ENCODE data around the gene PTPRN2.

The PTPRN2 gene

DNA sequence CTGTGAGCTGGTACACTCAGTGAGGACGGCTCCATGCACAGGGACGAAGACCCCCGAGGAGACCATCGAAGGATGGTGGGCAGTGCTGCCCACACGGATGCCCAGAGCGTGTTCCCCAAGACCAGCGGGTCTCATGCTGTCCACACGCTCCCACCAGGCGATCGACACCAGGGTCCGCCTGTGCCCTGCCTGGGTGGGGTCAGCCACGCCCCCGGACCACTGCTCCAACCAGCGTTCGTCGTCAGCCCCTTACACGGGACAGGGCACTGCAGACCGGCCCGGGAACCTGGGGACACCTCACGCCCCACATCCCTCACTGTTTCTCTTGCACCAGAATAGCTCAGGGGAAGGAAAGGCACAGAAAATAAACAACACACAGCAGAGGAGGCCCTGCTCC, 1027.4 kb downstream of the PTPRN2 start:
- no peak overlapping the region for H3K9ac ChIP-seq (ENCODE audit: low read length)
- no peaks in the 10 kb centered on the region for H3K9me3 ChIP-seq (ENCODE audit: control insufficient read depth, low read length)
- no peaks in the 10 kb centered on the region for H3K27me3 ChIP-seq (ENCODE audit: control insufficient read depth, insufficient read depth, low read length)
- H3K4me1 ChIP-seq (ENCODE audit: control insufficient read depth, insufficient read depth, low read length), result peaks cover 9% of the 10 kb centered on the region
- no peak overlapping the region for H3K4me3 ChIP-seq (ENCODE audit: low read length)
- no peaks in the 10 kb centered on the region for H3K36me3 ChIP-seq (ENCODE audit: control insufficient read depth, insufficient read depth, low read length)

DNA sequence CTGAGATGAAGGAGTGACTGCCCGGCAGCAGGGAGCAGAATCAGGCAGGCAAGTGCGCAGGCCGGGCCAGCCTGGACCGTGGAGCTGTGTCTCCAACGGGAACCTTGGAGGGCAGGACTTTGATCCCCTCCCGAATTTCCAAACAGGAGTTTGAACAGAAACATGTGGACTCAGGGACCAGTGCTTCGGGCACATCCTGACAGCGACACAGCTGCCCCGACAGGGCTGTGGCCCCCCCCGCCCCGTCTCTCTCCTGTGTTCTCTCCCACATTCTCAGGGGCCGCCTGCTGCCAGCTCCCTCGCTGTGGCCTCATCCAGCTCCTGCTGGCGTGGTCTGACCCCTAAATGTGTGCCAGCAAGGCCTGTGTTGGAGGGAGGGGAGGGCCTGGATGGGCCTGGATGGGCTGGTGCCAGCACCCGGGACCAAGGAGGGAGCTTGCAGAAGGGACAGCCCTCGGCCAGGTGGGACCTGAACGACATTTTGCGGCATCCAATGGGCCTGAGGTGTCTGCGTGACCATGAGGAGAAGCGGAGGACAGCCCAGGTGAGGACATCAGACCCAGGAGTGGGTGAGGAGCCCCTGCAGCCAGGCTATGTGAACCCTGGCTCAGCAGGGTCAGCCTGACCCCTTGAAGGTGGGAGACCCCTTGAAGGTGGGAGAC, 1027.9 kb downstream of the PTPRN2 start:
- no peaks in the 10 kb centered on the region for H3K9me3 ChIP-seq (ENCODE audit: control insufficient read depth, low read length)
- no peak overlapping the region for H3K4me3 ChIP-seq (ENCODE audit: low read length)
- H3K27me3 ChIP-seq (ENCODE audit: control insufficient read depth, insufficient read depth, low read length), result no peaks in the 10 kb centered on the region
- peaks cover 14% of the 10 kb centered on the region for H3K4me1 ChIP-seq (ENCODE audit: control insufficient read depth, insufficient read depth, low read length)
- H3K9ac ChIP-seq (ENCODE audit: low read length), result no peak overlapping the region
- no peaks in the 10 kb centered on the region for H3K36me3 ChIP-seq (ENCODE audit: control insufficient read depth, insufficient read depth, low read length)

DNA sequence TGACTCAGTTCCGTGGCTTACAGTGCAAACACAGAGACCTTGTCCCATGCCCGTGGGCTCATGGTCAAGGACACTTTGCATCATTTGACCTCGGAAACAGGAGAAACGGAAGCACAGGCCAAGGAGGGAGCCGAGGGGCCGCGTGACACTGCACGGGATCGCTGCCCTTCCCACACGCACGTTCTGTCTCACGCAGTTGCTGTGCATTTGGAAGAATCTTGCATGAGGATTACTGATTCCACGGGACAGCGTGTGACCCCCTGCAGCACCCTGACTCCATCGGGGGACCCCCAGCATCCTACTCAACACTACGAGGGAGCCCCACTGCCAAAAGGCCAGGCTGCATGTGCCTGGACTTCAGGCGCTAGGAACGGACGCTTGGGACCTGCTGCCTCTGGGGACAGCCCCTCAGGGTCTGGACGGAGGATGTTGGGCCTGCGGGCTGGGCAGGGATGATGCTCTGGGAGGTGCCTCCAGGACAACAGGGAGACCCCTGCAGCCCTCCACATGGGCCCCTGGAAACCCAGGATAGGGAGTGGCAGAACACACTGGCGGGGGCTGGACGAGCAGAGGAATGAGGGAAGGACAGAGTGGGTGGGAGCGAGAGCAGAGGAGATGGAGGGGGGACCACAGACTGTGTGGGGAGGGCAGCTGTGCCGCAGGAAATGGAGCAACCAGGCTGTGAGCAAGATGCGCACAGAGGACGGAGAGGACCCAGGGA, 1028.6 kb downstream of the PTPRN2 start:
- Histone ChIP-seq H3K27me3 (ENCODE audit: control insufficient read depth, insufficient read depth, low read length) (no peaks in the 10 kb centered on the region), H3K36me3 (ENCODE audit: control insufficient read depth, insufficient read depth, low read length) (no peaks in the 10 kb centered on the region), H3K9ac (ENCODE audit: low read length) (no peak overlapping the region), H3K4me1 (ENCODE audit: control insufficient read depth, insufficient read depth, low read length) (peaks cover 17% of the 10 kb centered on the region), H3K4me3 (ENCODE audit: low read length) (no peak overlapping the region), H3K9me3 (ENCODE audit: control insufficient read depth, low read length) (no peaks in the 10 kb centered on the region)

DNA sequence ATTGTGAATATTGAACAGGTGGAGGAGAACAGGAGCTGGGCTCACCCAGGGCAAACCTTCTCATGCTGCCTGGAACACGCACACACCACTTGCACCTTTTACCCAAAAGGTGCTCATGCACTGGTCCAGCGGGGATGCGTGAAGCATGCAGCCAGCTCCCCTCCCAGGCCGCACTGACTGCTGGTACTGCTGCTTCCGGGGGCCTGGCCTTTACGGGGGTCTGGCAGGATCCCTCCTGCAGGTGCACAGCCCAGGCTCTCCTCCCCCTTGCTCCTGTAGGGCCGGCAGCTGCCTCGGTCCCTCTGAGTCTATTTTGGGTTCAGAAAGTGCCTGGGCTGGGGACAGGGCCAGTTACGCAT, 1029.1 kb downstream of the PTPRN2 start:
- no peaks in the 10 kb centered on the region for H3K36me3 ChIP-seq (ENCODE audit: control insufficient read depth, insufficient read depth, low read length)
- no peaks in the 10 kb centered on the region for H3K9me3 ChIP-seq (ENCODE audit: control insufficient read depth, low read length)
- peaks cover 20% of the 10 kb centered on the region for H3K4me1 ChIP-seq (ENCODE audit: control insufficient read depth, insufficient read depth, low read length)
- H3K4me3 ChIP-seq (ENCODE audit: low read length), result no peak overlapping the region
- H3K27me3 ChIP-seq (ENCODE audit: control insufficient read depth, insufficient read depth, low read length), result no peaks in the 10 kb centered on the region
- no peak overlapping the region for H3K9ac ChIP-seq (ENCODE audit: low read length)

DNA sequence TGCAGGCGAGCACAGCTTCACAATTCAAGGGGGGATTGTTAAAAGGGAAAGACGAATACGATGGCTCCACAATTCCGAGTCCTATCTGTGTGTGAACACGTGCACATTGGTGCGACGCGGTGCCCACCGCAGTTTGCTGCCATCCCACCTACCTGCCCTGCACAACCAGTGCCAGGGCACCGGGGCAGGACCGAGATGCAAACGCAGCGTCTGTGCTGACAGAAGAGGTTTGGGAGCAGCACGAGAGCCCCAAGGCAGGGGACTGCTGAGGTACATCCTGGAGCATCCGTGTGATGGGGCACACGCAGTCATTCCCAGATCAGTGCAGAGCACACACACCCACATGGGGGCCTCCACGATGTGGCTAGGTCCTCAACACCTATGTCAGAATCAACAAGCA, 1029.6 kb downstream of the PTPRN2 start:
- H3K36me3 ChIP-seq (ENCODE audit: control insufficient read depth, insufficient read depth, low read length), result no peaks in the 10 kb centered on the region
- no peaks in the 10 kb centered on the region for H3K9me3 ChIP-seq (ENCODE audit: control insufficient read depth, low read length)
- H3K27me3 ChIP-seq (ENCODE audit: control insufficient read depth, insufficient read depth, low read length), result no peaks in the 10 kb centered on the region
- peaks cover 22% of the 10 kb centered on the region for H3K4me1 ChIP-seq (ENCODE audit: control insufficient read depth, insufficient read depth, low read length)
- H3K9ac ChIP-seq (ENCODE audit: low read length), result no peak overlapping the region
- H3K4me3 ChIP-seq (ENCODE audit: low read length), result no peak overlapping the region

DNA sequence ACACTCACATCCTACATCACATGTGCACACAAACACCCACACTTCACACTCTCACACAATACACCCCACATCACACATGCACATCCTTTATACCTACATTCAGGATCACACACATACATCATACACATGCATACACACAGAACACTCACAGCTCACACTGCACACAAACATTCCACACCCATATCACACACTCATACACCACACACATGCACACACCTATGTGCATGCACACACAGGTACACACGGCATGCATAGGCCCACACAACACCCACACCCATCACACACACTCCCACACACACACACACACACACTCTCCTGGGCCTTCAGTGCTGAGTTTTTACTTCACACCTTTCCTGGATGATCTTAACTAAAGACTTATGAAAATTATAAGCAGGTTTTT, 1030.4 kb downstream of the PTPRN2 start:
- Histone ChIP-seq H3K9ac (ENCODE audit: low read length) (no peak overlapping the region), H3K36me3 (ENCODE audit: control insufficient read depth, insufficient read depth, low read length) (no peaks in the 10 kb centered on the region), H3K4me3 (ENCODE audit: low read length) (no peak overlapping the region), H3K4me1 (ENCODE audit: control insufficient read depth, insufficient read depth, low read length) (peaks cover 22% of the 10 kb centered on the region), H3K9me3 (ENCODE audit: control insufficient read depth, low read length) (no peaks in the 10 kb centered on the region), H3K27me3 (ENCODE audit: control insufficient read depth, insufficient read depth, low read length) (no peaks in the 10 kb centered on the region)

DNA sequence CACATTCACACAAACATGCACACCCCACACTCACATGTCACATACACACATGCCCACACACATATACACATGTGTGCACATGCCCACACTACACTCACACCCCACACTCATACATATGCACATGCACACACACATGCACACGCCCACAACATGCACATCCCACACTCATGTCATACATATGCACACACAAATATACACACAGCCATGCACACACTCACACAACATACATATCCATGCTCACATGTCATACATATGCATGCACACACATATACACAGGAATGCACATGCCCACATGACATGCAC, 1031.0 kb downstream of the PTPRN2 start:
- H3K4me1 ChIP-seq (ENCODE audit: control insufficient read depth, insufficient read depth, low read length), result peaks cover 22% of the 10 kb centered on the region
- no peaks in the 10 kb centered on the region for H3K9me3 ChIP-seq (ENCODE audit: control insufficient read depth, low read length)
- H3K36me3 ChIP-seq (ENCODE audit: control insufficient read depth, insufficient read depth, low read length), result no peaks in the 10 kb centered on the region
- no peak overlapping the region for H3K4me3 ChIP-seq (ENCODE audit: low read length)
- no peaks in the 10 kb centered on the region for H3K27me3 ChIP-seq (ENCODE audit: control insufficient read depth, insufficient read depth, low read length)
- no peak overlapping the region for H3K9ac ChIP-seq (ENCODE audit: low read length)

DNA sequence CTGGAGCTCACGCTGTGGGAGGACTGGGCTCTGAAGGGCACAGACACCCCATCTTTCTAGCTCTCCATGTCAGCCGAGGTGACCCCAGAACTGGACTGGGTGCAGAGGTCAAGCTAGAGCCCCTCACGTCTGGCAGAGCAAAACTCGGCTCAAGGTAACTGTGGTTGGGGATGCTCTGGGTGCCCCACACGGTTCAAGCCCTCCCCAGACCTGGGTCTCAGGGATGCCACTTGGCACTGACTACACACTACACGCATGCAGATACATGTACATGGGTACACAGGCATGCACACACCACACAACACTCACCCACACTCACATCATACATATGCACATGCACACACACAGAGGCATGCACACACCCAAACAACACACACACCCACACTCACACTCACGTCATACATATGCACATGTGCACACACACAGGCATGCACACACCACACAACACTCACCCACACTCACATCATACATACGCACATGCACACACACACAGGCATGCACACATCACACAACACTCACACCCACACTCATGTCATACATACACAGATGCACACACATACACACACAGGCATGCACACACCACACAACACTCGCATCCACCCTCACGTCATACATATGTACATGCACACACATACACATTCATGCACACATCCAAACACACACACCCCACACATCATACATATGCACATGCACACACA, 1031.5 kb downstream of the PTPRN2 start:
- no peak overlapping the region for H3K9ac ChIP-seq (ENCODE audit: low read length)
- no peaks in the 10 kb centered on the region for H3K36me3 ChIP-seq (ENCODE audit: control insufficient read depth, insufficient read depth, low read length)
- H3K4me1 ChIP-seq (ENCODE audit: control insufficient read depth, insufficient read depth, low read length), result peaks cover 22% of the 10 kb centered on the region
- no peaks in the 10 kb centered on the region for H3K27me3 ChIP-seq (ENCODE audit: control insufficient read depth, insufficient read depth, low read length)
- no peak overlapping the region for H3K4me3 ChIP-seq (ENCODE audit: low read length)
- H3K9me3 ChIP-seq (ENCODE audit: control insufficient read depth, low read length), result no peaks in the 10 kb centered on the region

DNA sequence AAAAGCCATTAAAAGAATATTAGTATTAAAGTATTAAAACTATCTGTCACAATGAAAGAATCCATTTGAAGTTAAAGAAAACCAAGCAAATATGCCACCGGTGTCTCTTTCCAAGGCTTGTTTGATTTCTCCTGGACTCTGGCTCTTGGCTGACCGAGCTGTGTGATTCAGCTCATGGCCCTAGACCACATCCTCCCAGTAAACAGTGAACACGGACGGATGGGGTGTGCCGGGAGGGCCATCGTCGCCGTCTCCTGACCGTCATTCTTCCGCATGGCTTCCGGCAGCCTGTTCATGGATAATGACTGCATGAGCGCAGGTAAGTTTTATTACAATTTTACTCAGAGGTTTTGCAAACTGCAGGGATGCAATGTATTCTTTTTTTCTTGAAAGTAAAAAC, 1032.3 kb downstream of the PTPRN2 start:
- Histone ChIP-seq H3K9me3 (ENCODE audit: control insufficient read depth, low read length) (no peaks in the 10 kb centered on the region), H3K36me3 (ENCODE audit: control insufficient read depth, insufficient read depth, low read length) (no peaks in the 10 kb centered on the region), H3K27me3 (ENCODE audit: control insufficient read depth, insufficient read depth, low read length) (no peaks in the 10 kb centered on the region), H3K9ac (ENCODE audit: low read length) (no peak overlapping the region), H3K4me1 (ENCODE audit: control insufficient read depth, insufficient read depth, low read length) (peaks cover 22% of the 10 kb centered on the region), H3K4me3 (ENCODE audit: low read length) (no peak overlapping the region)

DNA sequence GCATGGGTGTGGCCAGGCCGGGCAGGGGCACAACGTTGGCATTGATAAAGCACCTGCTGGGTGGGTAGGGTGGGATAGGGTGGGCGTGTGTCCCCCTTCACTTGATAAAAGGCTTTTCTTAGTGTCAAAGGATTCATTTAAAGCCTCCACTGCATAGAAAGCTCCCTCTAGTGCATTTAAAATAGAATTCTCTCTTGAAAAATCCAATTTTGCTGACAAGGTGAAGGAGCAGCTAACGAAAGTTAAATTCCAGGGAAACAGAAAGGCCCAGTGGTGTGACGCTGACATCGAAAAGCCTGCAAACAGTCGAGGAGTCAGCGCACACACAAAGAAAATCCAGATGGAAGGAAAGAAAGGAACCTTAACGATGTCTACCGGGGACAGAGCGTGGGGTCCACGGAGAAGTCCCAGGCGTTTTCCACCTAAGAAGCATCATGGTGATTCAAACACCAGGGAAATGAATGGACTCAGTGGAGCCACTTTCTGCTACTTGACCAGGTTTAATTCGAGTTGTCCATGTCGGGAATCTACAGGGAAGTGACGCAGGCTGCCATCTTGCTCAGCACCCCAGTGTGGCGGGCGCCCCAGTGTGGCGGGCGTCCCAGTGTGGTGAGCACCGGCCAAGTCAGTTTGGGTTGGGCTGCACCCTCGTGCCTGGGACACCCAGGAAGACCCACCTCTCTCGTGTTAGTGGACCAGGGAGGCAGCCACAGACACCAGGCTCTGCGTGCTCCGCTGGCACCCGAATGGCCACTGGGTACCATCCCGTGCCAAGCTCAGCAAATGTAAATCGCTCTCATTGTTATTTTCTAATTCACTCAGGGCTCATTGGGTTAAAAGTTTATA, 1033.0 kb downstream of the PTPRN2 start:
- Histone ChIP-seq H3K4me1 (ENCODE audit: control insufficient read depth, insufficient read depth, low read length) (peaks cover 22% of the 10 kb centered on the region), H3K27me3 (ENCODE audit: control insufficient read depth, insufficient read depth, low read length) (no peaks in the 10 kb centered on the region), H3K9ac (ENCODE audit: low read length) (no peak overlapping the region), H3K4me3 (ENCODE audit: low read length) (no peak overlapping the region), H3K9me3 (ENCODE audit: control insufficient read depth, low read length) (no peaks in the 10 kb centered on the region), H3K36me3 (ENCODE audit: control insufficient read depth, insufficient read depth, low read length) (no peaks in the 10 kb centered on the region)

DNA sequence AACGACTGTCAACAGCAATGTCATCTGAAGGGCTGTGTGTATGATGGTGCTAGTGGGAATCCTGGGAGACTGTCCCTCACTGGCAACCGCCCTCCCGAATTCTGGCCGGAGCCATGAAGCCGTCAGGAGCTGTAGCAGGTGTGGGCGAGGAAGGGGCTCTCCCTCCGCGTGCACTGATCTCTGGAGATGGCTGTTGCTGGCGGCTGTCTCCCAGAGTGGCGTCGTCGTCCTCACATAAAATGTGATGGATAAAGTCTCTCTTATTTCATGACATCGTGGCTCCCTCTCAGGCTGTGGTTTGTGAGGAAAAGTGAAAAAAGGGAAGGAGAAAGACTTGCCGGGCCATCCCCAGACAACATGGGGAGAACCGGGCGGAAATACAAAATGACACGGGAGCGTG, 1034.4 kb downstream of the PTPRN2 start:
- Histone ChIP-seq H3K9ac (ENCODE audit: low read length) (no peak overlapping the region), H3K4me1 (ENCODE audit: control insufficient read depth, insufficient read depth, low read length) (peaks cover 22% of the 10 kb centered on the region), H3K4me3 (ENCODE audit: low read length) (no peak overlapping the region), H3K36me3 (ENCODE audit: control insufficient read depth, insufficient read depth, low read length) (no peaks in the 10 kb centered on the region), H3K9me3 (ENCODE audit: control insufficient read depth, low read length) (no peaks in the 10 kb centered on the region), H3K27me3 (ENCODE audit: control insufficient read depth, insufficient read depth, low read length) (no peaks in the 10 kb centered on the region)

All from mucosa of stomach (tissue), 1 donor.